ENCODE results near the gene PHETA1.
"Not testable (repeated sequence)": the region's sequence is repeated elsewhere in the genome, so short reads cannot be mapped to it uniquely, and the experiment has no call there.

The PHETA1 gene

GRCh38 chr12:111347891-111348644, 20.8 kb downstream of the PHETA1 start:
- DNase-seq: no peak

GRCh38 chr12:111344254-111344875, 24.5 kb downstream of the PHETA1 start:
- DNase-seq: no peak

GRCh38 chr12:111343181-111343580, 25.7 kb downstream of the PHETA1 start:
- no peak for DNase-seq

GRCh38 chr12:111342376-111342775, 26.5 kb downstream of the PHETA1 start:
- no peak for DNase-seq

- DNase-seq: no peak
Measured at GRCh38 chr12:111341426-111342065, 27.3 kb downstream of the PHETA1 start.

- DNase-seq: not testable (repeated sequence)
Measured at GRCh38 chr12:111340680-111341079, 28.2 kb downstream of the PHETA1 start.

- no peak for DNase-seq
Measured at GRCh38 chr12:111340231-111340630, 28.7 kb downstream of the PHETA1 start.

- no peak for DNase-seq
Measured at GRCh38 chr12:111339321-111339938, 29.5 kb downstream of the PHETA1 start.

- DNase-seq: no peak
Measured at GRCh38 chr12:111338096-111338495, 30.8 kb downstream of the PHETA1 start.

- DNase-seq: no peak
Measured at GRCh38 chr12:111337371-111337770, 31.5 kb downstream of the PHETA1 start.

- not testable (repeated sequence) for DNase-seq
Measured at GRCh38 chr12:111336411-111336810, 32.5 kb downstream of the PHETA1 start.

GRCh38 chr12:111335811-111336210, 33.1 kb downstream of the PHETA1 start:
- no peak for DNase-seq

- not testable (repeated sequence) for DNase-seq
Measured at GRCh38 chr12:111335301-111335700, 33.6 kb downstream of the PHETA1 start.

GRCh38 chr12:111334393-111334915, 34.4 kb downstream of the PHETA1 start:
- no peak for DNase-seq

GRCh38 chr12:111330800-111331752, 37.8 kb downstream of the PHETA1 start:
- DNase-seq: peak; percentile 27

- no peak for DNase-seq
Measured at GRCh38 chr12:111328138-111328537, 40.8 kb downstream of the PHETA1 start.

- DNase-seq: no peak
Measured at GRCh38 chr12:111327474-111327873, 41.4 kb downstream of the PHETA1 start.

- DNase-seq: no peak
Measured at GRCh38 chr12:111322336-111323250, 46.3 kb downstream of the PHETA1 start.

GRCh38 chr12:111321317-111321716, 47.6 kb downstream of the PHETA1 start:
- no peak for DNase-seq

- no peak for DNase-seq
Measured at GRCh38 chr12:111320258-111321050, 48.4 kb downstream of the PHETA1 start.

All from activated CD4-positive, alpha-beta T cell treated with anti-CD3 and anti-CD28 coated beads, Interleukin-2, Interleukin-6, amounts not matched to agents 100 ng/mL and 50 ng/mL, durations not matched to agents 16 hours and 8 hours (primary cell).